Activated CD4-positive, alpha-beta memory T cell treated with anti-CD3 and anti-CD28 coated beads, Interleukin-2, amount 10 ng/mL, durations not matched to agents 7 days and 5 days (primary cell): ENCODE measurements around the gene MOV10L1. TPM values are rescaled to one million over a fixed set of nuclear protein-coding genes. Genes with fewer than 3 reads are reported as not detected.

Experiments used
- CTCF ChIA-PET: fragments of 350-600 bp; sonication (Branson Sonifier 250); formaldehyde crosslinking; loops from one replicate; lab custom pipeline; 2021; ENCODE audit warnings: antibody characterized with exemption, inconsistent platforms; lab: Charles Lee
- POLR2A ChIA-PET: fragments of 350-600 bp; sonication (Branson Sonifier 250); formaldehyde crosslinking; loops from one replicate; lab custom pipeline; 2021; ENCODE audit warnings: antibody characterized with exemption; lab: Charles Lee
- DNase-seq: peaks from one replicate; pipeline ENCODE4 v3.0.0-alpha.2; 2020
- H3K27ac Mint-ChIP-seq: one replicate; pipeline ENCODE4 v1.8.0; 2021; ENCODE audit warnings: mild to moderate bottlenecking, mixed read lengths
- H3K27me3 Mint-ChIP-seq: one replicate; pipeline ENCODE4 v1.8.0; 2021; ENCODE audit warnings: mixed read lengths
- H3K36me3 Mint-ChIP-seq: one replicate; pipeline ENCODE4 v1.8.0; 2021; ENCODE audit warnings: low read depth, mixed read lengths
- H3K4me1 Mint-ChIP-seq: one replicate; pipeline ENCODE4 v1.8.0; 2021; ENCODE audit warnings: mixed read lengths
- H3K4me3 Mint-ChIP-seq: one replicate; pipeline ENCODE4 v1.8.0; 2021; ENCODE audit warnings: mild to moderate bottlenecking, mixed read lengths
- H3K9me3 Mint-ChIP-seq: one replicate; pipeline ENCODE4 v1.8.0; 2021; ENCODE audit warnings: mixed read lengths
- total RNA-seq, 2 experiments: library from RNA; stranded (reverse); gene quantifications; one replicate each; pipeline ENCODE4 v1.2.3, GENCODE V29; 2021

Gene MOV10L1
- total RNA-seq, 2 experiments from 2014 or later = not detected

DNA sequence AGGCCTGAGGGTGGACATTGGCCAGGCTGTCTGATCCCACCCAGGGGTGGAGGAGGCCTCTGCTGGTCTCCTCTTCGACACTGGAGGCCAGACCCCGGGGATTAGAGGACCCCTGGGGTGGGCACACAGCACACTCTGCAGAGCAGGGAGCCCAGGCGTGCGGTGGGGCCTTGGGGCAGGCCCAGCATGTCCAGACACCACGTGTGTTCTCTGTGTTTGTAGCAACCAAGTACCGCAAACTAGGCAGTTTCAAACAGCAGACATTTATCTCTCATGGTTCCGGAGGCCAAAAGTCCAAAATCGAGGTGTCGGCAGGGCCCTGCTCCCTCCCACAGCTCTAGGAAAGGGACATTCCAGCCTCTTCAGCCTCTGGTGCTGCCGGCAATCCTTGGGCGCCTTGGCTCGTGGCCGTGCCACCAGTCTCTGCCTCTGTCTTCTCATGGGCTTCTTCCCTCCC lies 82.2 kb downstream of the MOV10L1 start:
- no peak for DNase-seq
- POLR2A ChIA-PET = interaction anchor here (2.2 kb wide), 1 partner anchor 19 kb away, joined by 9 read pairs; no protein-coding TSS in a partner anchor
- CTCF ChIA-PET = no interaction called here
- H3K27ac Mint-ChIP-seq = no peak overlapping the region
- peaks cover 31% of the 10 kb centered on the region for H3K27me3 Mint-ChIP-seq
- H3K9me3 Mint-ChIP-seq = no peaks in the 10 kb centered on the region
- H3K36me3 Mint-ChIP-seq = no peaks in the 10 kb centered on the region
- H3K4me1 Mint-ChIP-seq = peaks cover 6% of the 10 kb centered on the region
- H3K4me3 Mint-ChIP-seq = peak overlapping the region; percentile 11

DNA sequence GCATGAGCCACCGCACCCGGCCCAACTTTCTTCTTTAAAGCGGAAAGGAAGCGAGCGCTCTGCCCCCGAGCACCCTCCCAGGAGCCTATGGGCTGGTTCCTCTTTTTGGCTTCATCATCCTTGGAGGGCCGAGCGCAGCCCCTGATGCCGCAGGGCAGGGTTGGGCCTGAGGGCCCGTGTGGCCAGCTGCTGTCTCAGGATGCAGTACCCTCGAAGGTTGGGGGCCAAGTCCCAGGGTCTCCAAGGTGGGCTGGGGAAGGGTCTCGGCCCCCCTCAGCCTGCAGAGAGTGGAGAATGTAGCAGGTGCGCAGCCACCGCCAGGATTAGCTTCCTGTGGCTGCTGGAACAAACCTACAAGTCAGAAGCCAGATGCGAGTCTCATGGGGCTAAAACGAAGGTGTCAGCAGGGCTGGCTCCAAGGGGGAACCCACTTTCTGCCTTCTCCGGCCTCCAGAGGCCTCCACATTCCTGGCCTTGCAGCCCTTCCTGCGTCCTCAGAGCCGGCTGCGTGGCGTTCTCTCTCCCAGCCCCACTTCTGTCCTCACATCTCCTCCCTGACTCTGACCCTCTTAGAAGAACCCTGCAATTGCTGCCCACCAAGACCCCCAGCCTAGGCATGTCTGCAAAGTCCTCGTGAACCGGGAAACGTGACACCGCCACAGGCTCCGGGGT lies 83.6 kb downstream of the MOV10L1 start:
- Mint-ChIP-seq H3K4me1 (peaks cover 6% of the 10 kb centered on the region), H3K27me3 (peaks cover 21% of the 10 kb centered on the region), H3K27ac (no peak overlapping the region), H3K9me3 (no peaks in the 10 kb centered on the region), H3K4me3 (no peak overlapping the region), H3K36me3 (no peaks in the 10 kb centered on the region)
- ChIA-PET POLR2A (no interaction called here), CTCF (no interaction called here)
- no peak for DNase-seq

DNA sequence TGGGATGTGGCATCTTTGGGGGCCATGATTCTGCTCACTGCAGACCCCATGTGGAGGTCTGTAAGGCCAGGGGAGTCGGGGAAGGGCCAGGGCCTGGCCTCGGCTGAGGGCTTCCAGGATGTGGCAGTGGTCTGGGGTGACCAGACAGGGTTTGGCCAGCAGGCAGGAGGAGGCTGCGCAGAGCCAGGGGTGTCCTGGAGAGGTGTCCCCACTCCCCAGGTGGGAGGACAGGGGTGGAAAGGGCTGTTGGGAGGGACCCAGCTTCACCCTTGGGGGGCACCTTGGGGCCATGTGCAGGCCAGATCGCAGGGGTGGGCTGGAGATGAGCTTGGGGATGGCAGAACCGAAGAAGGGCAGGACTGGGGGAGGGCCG lies 84.2 kb downstream of the MOV10L1 start:
- POLR2A ChIA-PET = interaction anchor here (1.0 kb wide), 1 partner anchor 17 kb away, joined by 3 read pairs; no protein-coding TSS in a partner anchor

DNA sequence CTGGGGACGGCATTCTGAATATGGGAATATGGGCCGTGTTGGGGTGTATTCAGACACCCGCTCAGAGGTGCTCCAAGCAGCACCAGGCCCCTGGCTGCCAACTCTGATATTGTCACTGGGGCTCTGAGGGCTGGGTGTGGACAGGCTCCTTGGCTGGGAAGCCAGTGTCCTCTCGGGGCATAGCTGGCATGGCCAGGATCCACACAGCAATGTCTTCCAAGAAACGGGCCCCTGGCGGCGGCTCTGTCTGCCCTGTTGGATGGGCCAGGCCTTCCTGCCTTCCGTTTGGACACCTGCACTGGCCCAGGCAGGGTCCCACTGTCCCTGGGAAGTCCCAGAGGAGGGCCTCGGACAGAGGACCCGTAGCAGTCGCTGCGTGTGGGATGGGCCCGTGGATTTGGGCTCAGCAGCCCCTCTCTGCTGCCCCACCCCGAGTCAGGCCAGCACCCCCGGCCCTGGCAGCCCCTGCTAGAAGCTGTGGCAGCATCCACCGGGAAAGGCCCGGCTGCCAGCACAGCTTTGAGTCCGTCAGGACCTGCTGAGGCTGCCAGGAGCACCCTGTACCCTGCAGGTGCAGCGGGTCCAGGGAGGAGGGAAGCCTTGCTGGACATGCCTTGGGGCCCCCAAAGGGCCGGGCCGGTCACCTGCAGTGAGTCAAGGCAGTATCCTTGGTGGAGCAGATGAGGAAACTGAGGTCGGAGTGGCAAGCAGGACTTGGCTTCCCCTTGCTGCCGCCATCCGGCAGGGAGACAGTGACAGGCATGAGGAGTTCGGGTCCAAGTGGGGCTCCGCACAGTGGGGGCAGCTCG lies 84.8 kb downstream of the MOV10L1 start:
- H3K36me3 Mint-ChIP-seq = no peaks in the 10 kb centered on the region
- peaks cover 6% of the 10 kb centered on the region for H3K4me1 Mint-ChIP-seq
- no peaks in the 10 kb centered on the region for H3K9me3 Mint-ChIP-seq
- peaks cover 13% of the 10 kb centered on the region for H3K27me3 Mint-ChIP-seq
- H3K4me3 Mint-ChIP-seq = no peak overlapping the region
- no peak overlapping the region for H3K27ac Mint-ChIP-seq
- POLR2A ChIA-PET = interaction anchor here (1.0 kb wide), 1 partner anchor 16 kb away, joined by 3 read pairs; no protein-coding TSS in a partner anchor
- no peak for DNase-seq
- CTCF ChIA-PET = no interaction called here

More for the DNA sequence above, 84.2 kb downstream of the MOV10L1 start:
- no peak for DNase-seq
- Mint-ChIP-seq H3K36me3 (no peaks in the 10 kb centered on the region), H3K4me1 (peaks cover 6% of the 10 kb centered on the region), H3K27me3 (peaks cover 16% of the 10 kb centered on the region), H3K4me3 (no peak overlapping the region), H3K27ac (no peak overlapping the region), H3K9me3 (no peaks in the 10 kb centered on the region)
- CTCF ChIA-PET = no interaction called here

DNA sequence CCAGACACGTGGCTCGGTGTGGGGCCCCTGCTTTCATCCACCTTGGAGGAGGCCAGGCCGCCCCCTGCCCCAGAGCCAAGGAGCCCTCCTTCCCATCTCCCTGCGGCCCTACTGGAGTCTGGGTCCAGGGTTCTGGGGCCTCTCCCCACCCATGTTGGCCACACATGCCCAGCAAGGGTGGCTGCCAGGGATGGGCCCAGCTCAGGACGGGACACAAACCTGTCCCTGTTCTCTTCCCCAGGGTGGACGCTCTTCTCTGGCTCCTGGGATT lies 85.3 kb downstream of the MOV10L1 start:
- CTCF ChIA-PET = no interaction called here
- Mint-ChIP-seq H3K9me3 (no peaks in the 10 kb centered on the region), H3K4me1 (peaks cover 9% of the 10 kb centered on the region), H3K36me3 (no peaks in the 10 kb centered on the region), H3K27me3 (peaks cover 13% of the 10 kb centered on the region), H3K27ac (no peak overlapping the region), H3K4me3 (no peak overlapping the region)
- POLR2A ChIA-PET = no interaction called here
- DNase-seq = no peak

DNA sequence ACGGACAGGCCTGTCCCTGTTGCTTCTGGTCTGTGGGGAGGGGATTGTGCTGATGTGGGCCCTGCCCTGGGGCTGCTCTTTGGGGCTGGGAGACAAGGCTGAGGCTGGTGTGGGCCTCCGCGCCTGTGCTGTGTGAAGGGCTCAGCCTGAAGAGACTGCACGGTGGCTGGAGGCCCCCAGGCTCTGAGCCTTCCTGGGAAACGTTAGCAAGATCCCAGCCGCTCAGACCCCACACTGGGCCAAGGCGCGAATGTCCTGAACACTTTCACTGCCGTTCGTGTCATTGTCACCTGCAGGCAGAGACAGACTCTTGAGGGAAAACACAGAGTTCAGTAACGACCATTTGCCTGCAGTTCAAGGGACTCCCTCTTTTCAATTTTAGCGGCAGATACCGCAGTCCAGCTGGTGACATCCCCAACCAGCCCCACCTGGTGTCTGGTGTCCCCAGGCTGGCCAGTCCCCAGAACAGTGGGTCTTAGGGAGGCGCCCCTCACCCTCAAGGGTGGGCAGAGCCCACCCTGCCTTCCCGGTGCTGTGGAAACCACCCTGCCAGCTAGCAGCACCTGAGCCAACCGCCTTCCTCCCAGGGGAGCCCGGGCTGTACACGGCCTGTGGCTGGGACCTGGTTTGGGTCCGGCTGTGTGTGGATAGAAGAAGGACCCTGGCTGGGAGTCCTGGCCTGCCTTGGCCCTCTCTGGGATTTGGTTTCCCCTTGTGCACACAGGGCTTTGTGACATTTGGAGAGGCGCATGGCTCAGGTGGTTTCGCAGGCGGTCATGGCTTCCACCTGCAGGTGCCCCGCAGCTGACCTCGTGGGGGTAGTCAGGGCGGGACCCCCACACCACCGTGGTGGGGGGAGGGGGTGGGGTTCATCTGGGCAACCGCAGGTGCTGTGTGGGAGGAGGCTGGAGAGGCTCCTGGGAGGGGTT lies 86.4 kb downstream of the MOV10L1 start:
- H3K27me3 Mint-ChIP-seq = peaks cover 11% of the 10 kb centered on the region
- peaks cover 8% of the 10 kb centered on the region for H3K4me1 Mint-ChIP-seq
- no peak overlapping the region for H3K27ac Mint-ChIP-seq
- DNase-seq = no peak
- no peaks in the 10 kb centered on the region for H3K9me3 Mint-ChIP-seq
- POLR2A ChIA-PET = no interaction called here
- no peaks in the 10 kb centered on the region for H3K36me3 Mint-ChIP-seq
- no peak overlapping the region for H3K4me3 Mint-ChIP-seq
- CTCF ChIA-PET = no interaction called here

DNA sequence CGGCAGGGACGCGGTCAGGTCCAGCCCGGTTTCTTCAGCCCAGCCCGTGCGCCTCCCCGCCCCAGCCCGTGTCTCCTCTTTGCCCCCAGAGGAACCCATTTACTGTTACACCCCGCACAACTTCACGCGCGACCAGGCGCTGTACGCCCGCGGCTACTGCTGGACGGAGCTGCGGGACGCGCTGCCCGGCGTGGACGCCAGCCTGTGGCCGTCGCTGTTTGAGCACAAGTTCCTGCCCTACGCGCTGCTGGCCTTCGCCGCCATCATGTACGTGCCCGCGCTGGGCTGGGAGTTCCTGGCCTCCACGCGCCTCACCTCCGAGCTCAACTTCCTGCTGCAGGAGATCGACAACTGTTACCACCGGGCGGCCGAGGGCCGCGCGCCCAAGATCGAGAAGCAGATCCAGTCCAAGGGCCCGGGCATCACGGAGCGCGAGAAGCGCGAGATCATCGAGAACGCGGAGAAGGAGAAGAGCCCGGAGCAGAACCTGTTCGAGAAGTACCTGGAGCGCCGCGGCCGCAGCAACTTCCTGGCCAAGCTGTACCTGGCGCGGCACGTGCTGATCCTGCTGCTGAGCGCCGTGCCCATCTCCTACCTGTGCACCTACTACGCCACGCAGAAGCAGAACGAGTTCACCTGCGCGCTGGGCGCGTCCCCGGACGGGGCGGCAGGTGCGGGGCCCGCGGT lies 87.2 kb downstream of the MOV10L1 start:
- Mint-ChIP-seq H3K36me3 (no peaks in the 10 kb centered on the region), H3K4me1 (peaks cover 6% of the 10 kb centered on the region), H3K27ac (no peak overlapping the region), H3K4me3 (no peak overlapping the region), H3K27me3 (peaks cover 8% of the 10 kb centered on the region), H3K9me3 (no peaks in the 10 kb centered on the region)
- ChIA-PET POLR2A (no interaction called here), CTCF (no interaction called here)
- DNase-seq = no peak

DNA sequence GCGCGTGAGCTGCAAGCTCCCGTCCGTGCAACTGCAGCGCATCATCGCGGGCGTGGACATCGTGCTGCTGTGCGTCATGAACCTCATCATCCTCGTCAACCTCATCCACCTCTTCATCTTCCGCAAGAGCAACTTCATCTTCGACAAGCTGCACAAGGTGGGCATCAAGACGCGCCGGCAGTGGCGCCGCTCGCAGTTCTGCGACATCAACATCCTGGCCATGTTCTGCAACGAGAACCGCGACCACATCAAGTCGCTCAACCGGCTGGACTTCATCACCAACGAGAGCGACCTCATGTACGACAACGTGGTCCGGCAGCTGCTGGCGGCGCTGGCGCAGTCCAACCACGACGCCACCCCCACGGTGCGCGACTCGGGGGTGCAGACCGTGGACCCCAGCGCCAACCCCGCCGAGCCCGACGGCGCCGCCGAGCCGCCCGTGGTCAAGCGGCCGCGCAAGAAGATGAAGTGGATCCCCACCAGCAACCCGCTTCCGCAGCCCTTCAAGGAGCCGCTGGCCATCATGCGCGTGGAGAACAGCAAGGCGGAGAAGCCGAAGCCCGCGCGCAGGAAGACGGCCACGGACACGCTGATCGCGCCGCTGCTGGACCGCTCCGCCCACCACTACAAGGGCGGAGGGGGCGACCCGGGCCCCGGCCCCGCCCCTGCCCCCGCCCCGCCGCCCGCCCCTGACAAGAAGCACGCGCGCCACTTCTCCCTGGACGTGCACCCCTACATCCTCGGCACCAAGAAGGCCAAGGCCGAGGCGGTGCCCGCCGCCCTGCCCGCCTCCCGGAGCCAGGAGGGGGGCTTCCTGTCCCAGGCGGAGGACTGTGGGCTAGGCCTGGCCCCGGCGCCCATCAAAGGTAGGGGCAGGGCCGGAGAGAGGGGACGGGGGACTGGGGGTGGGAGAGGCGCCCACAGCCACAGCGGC lies 88.0 kb downstream of the MOV10L1 start:
- CTCF ChIA-PET = no interaction called here
- Mint-ChIP-seq H3K36me3 (no peaks in the 10 kb centered on the region), H3K4me1 (peaks cover 6% of the 10 kb centered on the region), H3K27me3 (peaks cover 2% of the 10 kb centered on the region), H3K9me3 (no peaks in the 10 kb centered on the region), H3K4me3 (no peak overlapping the region), H3K27ac (no peak overlapping the region)
- DNase-seq = no peak
- POLR2A ChIA-PET = no interaction called here

DNA sequence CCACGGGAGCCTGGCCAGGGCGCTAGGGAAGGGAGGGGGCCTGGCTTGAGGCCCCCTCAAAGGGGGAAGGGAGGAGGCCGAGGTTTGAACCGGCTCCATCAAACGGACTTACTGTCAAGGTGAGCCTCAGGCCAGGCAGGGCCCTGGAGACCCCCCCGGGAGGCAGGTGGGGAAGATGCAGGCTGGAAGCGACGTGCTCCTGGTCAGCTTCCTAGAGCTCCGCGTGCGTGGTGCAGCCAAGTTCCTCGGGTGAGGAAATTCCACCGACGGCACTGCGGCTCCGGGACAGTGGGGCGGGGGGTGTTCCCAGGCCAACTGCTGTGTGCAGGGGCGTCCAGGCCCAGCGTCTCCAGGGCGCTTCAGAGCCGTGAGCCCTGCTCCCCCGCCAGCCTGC lies 88.7 kb downstream of the MOV10L1 start:
- POLR2A ChIA-PET = no interaction called here
- CTCF ChIA-PET = no interaction called here

DNA sequence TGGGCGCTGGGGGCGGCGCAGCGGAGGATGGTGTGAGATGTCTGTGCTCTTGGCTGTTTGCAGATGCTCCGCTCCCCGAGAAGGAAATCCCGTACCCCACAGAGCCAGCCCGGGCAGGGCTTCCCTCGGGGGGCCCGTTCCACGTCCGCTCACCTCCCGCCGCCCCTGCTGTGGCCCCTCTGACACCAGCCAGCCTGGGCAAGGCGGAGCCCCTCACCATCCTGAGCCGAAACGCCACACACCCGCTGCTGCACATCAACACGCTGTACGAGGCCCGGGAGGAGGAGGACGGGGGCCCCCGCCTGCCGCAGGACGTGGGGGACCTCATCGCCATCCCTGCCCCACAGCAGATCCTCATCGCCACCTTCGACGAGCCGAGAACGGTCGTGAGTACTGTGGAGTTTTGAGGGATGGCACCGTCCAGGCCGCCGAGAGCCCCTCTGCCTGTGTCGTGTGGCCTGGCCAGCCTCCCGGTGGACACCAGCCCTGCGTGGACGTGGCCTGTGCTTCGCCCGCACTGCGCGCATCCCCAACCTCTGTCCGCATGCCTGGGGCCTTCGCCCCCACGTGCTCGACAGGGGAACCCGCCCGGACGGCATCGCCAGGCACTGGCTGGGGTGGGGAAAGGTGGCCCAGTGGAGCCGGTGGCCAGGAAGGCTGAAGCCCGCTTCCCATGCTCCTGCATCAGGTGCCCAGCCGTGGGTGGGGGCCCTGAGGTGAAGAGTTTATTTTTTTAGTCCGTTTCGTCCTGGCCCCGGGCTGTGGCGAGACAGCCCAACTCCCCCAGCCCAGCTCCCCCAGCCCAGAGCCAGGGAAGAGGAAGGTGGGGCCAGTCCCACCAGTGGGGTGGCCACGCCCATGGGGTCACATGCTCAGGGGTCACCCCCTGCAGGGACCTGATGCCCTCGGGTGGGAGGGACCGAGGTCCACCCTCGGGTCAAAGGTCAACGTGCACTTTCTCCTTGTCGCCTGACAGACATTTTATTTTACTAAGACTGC lies 89.4 kb downstream of the MOV10L1 start:
- CTCF ChIA-PET = no interaction called here
- Mint-ChIP-seq H3K27me3 (peaks cover 2% of the 10 kb centered on the region), H3K9me3 (no peaks in the 10 kb centered on the region), H3K27ac (no peak overlapping the region), H3K4me1 (peaks cover 8% of the 10 kb centered on the region), H3K36me3 (no peaks in the 10 kb centered on the region), H3K4me3 (no peak overlapping the region)
- POLR2A ChIA-PET = no interaction called here
- DNase-seq = no peak

More for the DNA sequence above, 88.7 kb downstream of the MOV10L1 start:
- Mint-ChIP-seq H3K27me3 (peaks cover 2% of the 10 kb centered on the region), H3K4me1 (peaks cover 6% of the 10 kb centered on the region), H3K9me3 (no peaks in the 10 kb centered on the region), H3K27ac (no peak overlapping the region), H3K36me3 (no peaks in the 10 kb centered on the region), H3K4me3 (no peak overlapping the region)
- DNase-seq = no peak
